ENCODE data around the gene TMEM134.

Gene TMEM134

GRCh38 chr11:67502328-67502979, 33.4 kb upstream of the TMEM134 start:
- peak in 1 of 10 donors; percentile 50 for DNase-seq
- intact Hi-C loops (cut with DNase I) = loop anchor here (10.0 kb wide), 1 partner anchor 58 kb away; the partner anchor contains the start of gene CORO1B

- peak in 2 of 10 donors; percentile 51 to 64 for DNase-seq
- intact Hi-C loops (cut with DNase I) = loop anchor here (10.0 kb wide), 1 partner anchor 57 kb away; the partner anchor contains the start of gene CORO1B
Measured at GRCh38 chr11:67501854-67502253, 32.8 kb upstream of the TMEM134 start.

GRCh38 chr11:67500831-67501715, 32.0 kb upstream of the TMEM134 start:
- intact Hi-C loops (cut with DNase I) = loop anchor here (10.0 kb wide), 1 partner anchor 56 kb away; the partner anchor contains the start of gene CORO1B
- DNase-seq = no peak

- intact Hi-C loops (cut with DNase I) = loop anchor here (10.0 kb wide), 1 partner anchor 56 kb away; the partner anchor contains the start of gene CORO1B
- DNase-seq = no peak
Measured at GRCh38 chr11:67500484-67500821, 31.4 kb upstream of the TMEM134 start.

- intact Hi-C loops (cut with DNase I) = loop anchor here (2.0 to 10.0 kb wide), 2 partner anchors 15 to 55 kb away; partner anchors contain the start of gene CORO1B
- DNase-seq = peak in 1 of 10 donors; percentile 57
Measured at GRCh38 chr11:67499808-67500483, 30.9 kb upstream of the TMEM134 start.

GRCh38 chr11:67498544-67498972, 29.5 kb upstream of the TMEM134 start:
- intact Hi-C loops (cut with DNase I) = loop anchor here (2.0 kb wide), 1 partner anchor 14 kb away; no protein-coding TSS in a partner anchor
- DNase-seq = peak in 1 of 10 donors; percentile 65

- intact Hi-C loops (cut with DNase I) = loop anchor here (2.0 kb wide), 1 partner anchor 13 kb away; no protein-coding TSS in a partner anchor
- DNase-seq = no peak
Measured at GRCh38 chr11:67497656-67498291, 28.7 kb upstream of the TMEM134 start.

- intact Hi-C loops (cut with DNase I) = no loop called here
- peak in 1 of 10 donors; percentile 35 for DNase-seq
Measured at GRCh38 chr11:67496113-67496512, 27.1 kb upstream of the TMEM134 start.

- DNase-seq = peak in 1 of 10 donors; percentile 43
Measured at GRCh38 chr11:67495234-67496005, 26.4 kb upstream of the TMEM134 start.

GRCh38 chr11:67494371-67495233, 25.6 kb upstream of the TMEM134 start:
- intact Hi-C loops (cut with DNase I) = no loop called here
- DNase-seq = peak in 1 of 10 donors; percentile 73

More at GRCh38 chr11:67495234-67496005, 26.4 kb upstream of the TMEM134 start:
- intact Hi-C loops (cut with DNase I) = no loop called here

GRCh38 chr11:67493548-67494370, 24.7 kb upstream of the TMEM134 start:
- peak in 2 of 10 donors; percentile 66 to 74 for DNase-seq
- intact Hi-C loops (cut with DNase I) = no loop called here

GRCh38 chr11:67492801-67493547, 23.9 kb upstream of the TMEM134 start:
- intact Hi-C loops (cut with DNase I) = no loop called here
- DNase-seq = peak in 2 of 10 donors; percentile 70 to 75

GRCh38 chr11:67492069-67492727, 23.1 kb upstream of the TMEM134 start:
- intact Hi-C loops (cut with DNase I) = no loop called here
- DNase-seq = peak in 2 of 10 donors; percentile 64 to 82

- DNase-seq = peak in 2 of 10 donors; percentile 74 to 76
- intact Hi-C loops (cut with DNase I) = no loop called here
Measured at GRCh38 chr11:67491276-67492068, 22.4 kb upstream of the TMEM134 start.

- intact Hi-C loops (cut with DNase I) = no loop called here
Measured at GRCh38 chr11:67490727-67491065, 21.6 kb upstream of the TMEM134 start.

More at GRCh38 chr11:67490727-67491065, 21.6 kb upstream of the TMEM134 start:
- DNase-seq = peak in 2 of 10 donors; percentile 74 to 81
